HepG2 (cell line): ENCODE results near the gene LAMP2. TPM values are rescaled to one million over a fixed set of nuclear protein-coding genes. Genes with fewer than 3 reads are reported as not detected.
A peak's percentile ranks its signal among the peaks of the same experiment; 100 is the strongest.

Experiments
- CHD4 ChIP-seq: fragments of 200-600 bp; sonication (generic); IDR thresholded peaks from 2 replicates; pipeline ENCODE4 v1.7.0; 2017; ENCODE audit warnings: mild to moderate bottlenecking, low read length, borderline replicate concordance
- CREB1 ChIP-seq, 2 experiments: fragments of 450-650 bp in 1 of 2; IDR thresholded peaks; 2 replicates each; pipeline ENCODE4 v1.6.1; 2016 to 2017; ENCODE audit warnings: control low read depth in 1 of 2, mild to moderate bottlenecking in 1 of 2, missing compliant biosample characterization in 1 of 2, missing genetic modification characterization in 1 of 2
- DNMT3B ChIP-seq: conservative IDR thresholded peaks from 2 replicates; pipeline ENCODE4 v1.6.1; 2016; ENCODE audit warnings: missing biosample characterization, control low read depth
- HOXA3 ChIP-seq: sonication (generic); formaldehyde crosslinking; IDR thresholded peaks from 2 replicates; pipeline ENCODE4 v1.5.0; 2020; ENCODE audit warnings: missing genetic modification reagents
- SALL1 ChIP-seq: sonication (generic); formaldehyde crosslinking; IDR thresholded peaks from 2 replicates; pipeline ENCODE4 v1.8.0; 2022; ENCODE audit warnings: mild to moderate bottlenecking, missing genetic modification reagents
- YEATS2 ChIP-seq: sonication (generic); formaldehyde crosslinking; IDR thresholded peaks from 2 replicates; pipeline ENCODE4 v1.4.0; 2020; ENCODE audit warnings: missing genetic modification reagents, borderline replicate concordance
- YEATS4 ChIP-seq: sonication (generic); formaldehyde crosslinking; IDR thresholded peaks from 2 replicates; pipeline ENCODE4 v1.4.0; 2020; ENCODE audit warnings: missing genetic modification reagents, borderline replicate concordance
- ZBTB40 ChIP-seq, 2 experiments: fragments of 450-650 bp in 1 of 2; sonication (generic) in 1 of 2; formaldehyde crosslinking in 1 of 2; IDR thresholded peaks; 2 replicates each; pipeline versions ENCODE4 v1.6.1 to v1.8.0; 2016 to 2022; ENCODE audit warnings: antibody characterized with exemption in 1 of 2, mild to moderate bottlenecking in 1 of 2, missing genetic modification reagents in 1 of 2
- ZFP37 ChIP-seq: sonication (generic); formaldehyde crosslinking; IDR thresholded peaks from 2 replicates; pipeline ENCODE4 v1.4.0; 2020; ENCODE audit warnings: missing genetic modification reagents, borderline replicate concordance
- ZMYM4 ChIP-seq: sonication (generic); formaldehyde crosslinking; IDR thresholded peaks from 2 replicates; pipeline ENCODE4 v1.8.1; 2023; ENCODE audit warnings: mild to moderate bottlenecking, missing genetic modification reagents
- ZNF280D ChIP-seq: sonication (generic); formaldehyde crosslinking; IDR thresholded peaks from 2 replicates; pipeline ENCODE4 v1.5.1; 2020; ENCODE audit warnings: mild to moderate bottlenecking, missing genetic modification reagents
- polyA plus RNA-seq, 8 experiments: library from polyadenylated mRNA; depleted of rRNA in 3 of 8; stranded (reverse) in 7 of 8; unstranded in 1 of 8; fragments of >200 nt; fragmentation: Illumina TruSeq in 4 of 8; extraction: Trizol in 4 of 8; gene quantifications; 2 replicates each; pipeline versions ENCODE4 v1.2.1 to v1.2.3, GENCODE V29; 2011 to 2016; ENCODE audit warnings: low read depth in 4 of 8, missing spikeins in 1 of 8, mixed read lengths in 1 of 8; ENCODE audit not compliant: insufficient read depth in 1 of 8
- total RNA-seq, 5 experiments: library from RNA; depleted of rRNA; stranded (reverse); fragments of >200 nt; fragmentation: Illumina TruSeq; extraction: Trizol; gene quantifications; 2 replicates each; pipeline ENCODE4 v1.2.3, GENCODE V29; 2016; ENCODE audit warnings: low read depth in 1 of 5
- TF ChIP-seq, protein P1 (sequence below): IDR thresholded peaks from 2 replicates; pipeline ENCODE4 v1.6.1; 2018; ENCODE audit warnings: missing genetic modification reagents

LAMP2 gene
- total and polyA plus RNA-seq, 2 of the 13 experiments (the other 11 are each of a cell fraction or from before 2014, with no cell fraction given): 127 to 170 TPM

GRCh38 chrX:120468825-120469525 is at the start of gene LAMP2 (continued):
- TF ChIP-seq CREB1 (IDR thresholded peaks at IDR 0.05) (peak; percentile 23; the same call in 1 of the 2 replicates), CREB1 (CRISPR knock-in tag; IDR thresholded peaks at IDR 0.05) (peak; percentile 61), ZFP37 (CRISPR knock-in tag) (no peak), HOXA3 (CRISPR knock-in tag) (peak; percentile 68; the same call in 1 of the 2 replicates), ZMYM4 (CRISPR knock-in tag) (peak; percentile 65; the same call in 1 of the 2 replicates), DNMT3B (CRISPR knock-in tag) (no peak), ZBTB40 (IDR thresholded peaks at IDR 0.05) (no peak), ZBTB40 (CRISPR knock-in tag; IDR thresholded peaks at IDR 0.05) (0 out of 2 replicates have a peak, but pooled peaks have one; percentile 28), ZNF280D (CRISPR knock-in tag) (no peak), SALL1 (peak; percentile 73), CHD4 (no peak), YEATS2 (CRISPR knock-in tag) (0 out of 2 replicates have a peak, but pooled peaks have one; percentile 25), YEATS4 (CRISPR knock-in tag) (peak; percentile 54; the same call in 1 of the 2 replicates)
- TF ChIP-seq, protein P1, sequence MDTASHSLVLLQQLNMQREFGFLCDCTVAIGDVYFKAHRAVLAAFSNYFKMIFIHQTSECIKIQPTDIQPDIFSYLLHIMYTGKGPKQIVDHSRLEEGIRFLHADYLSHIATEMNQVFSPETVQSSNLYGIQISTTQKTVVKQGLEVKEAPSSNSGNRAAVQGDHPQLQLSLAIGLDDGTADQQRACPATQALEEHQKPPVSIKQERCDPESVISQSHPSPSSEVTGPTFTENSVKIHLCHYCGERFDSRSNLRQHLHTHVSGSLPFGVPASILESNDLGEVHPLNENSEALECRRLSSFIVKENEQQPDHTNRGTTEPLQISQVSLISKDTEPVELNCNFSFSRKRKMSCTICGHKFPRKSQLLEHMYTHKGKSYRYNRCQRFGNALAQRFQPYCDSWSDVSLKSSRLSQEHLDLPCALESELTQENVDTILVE: peak; percentile 70; the same call in 1 of the 2 replicates
